Osteocyte (in vitro differentiated cells): ENCODE data around the gene MBNL2. TPM values are rescaled to one million over a fixed set of nuclear protein-coding genes. Genes with fewer than 3 reads are reported as not detected.

Experiments
- DNase-seq: peaks from one replicate; pipeline ENCODE4 v3.0.0; 2021; ENCODE audit warnings: mixed read lengths; ENCODE audit not compliant: unreplicated experiment; ENCODE audit errors: extremely low spot score
- H3K27ac Mint-ChIP-seq: one replicate; pipeline ENCODE4 v1.8.0; 2021; ENCODE audit warnings: mild to moderate bottlenecking, mixed read lengths; ENCODE audit not compliant: unreplicated experiment
- H3K27me3 Mint-ChIP-seq: one replicate; pipeline ENCODE4 v1.8.0; 2021; ENCODE audit warnings: mixed read lengths; ENCODE audit not compliant: unreplicated experiment
- H3K36me3 Mint-ChIP-seq: one replicate; pipeline ENCODE4 v1.8.0; 2021; ENCODE audit warnings: mixed read lengths; ENCODE audit not compliant: unreplicated experiment
- H3K4me1 Mint-ChIP-seq: one replicate; pipeline ENCODE4 v1.8.0; 2021; ENCODE audit warnings: mixed read lengths; ENCODE audit not compliant: unreplicated experiment
- H3K4me3 Mint-ChIP-seq: one replicate; pipeline ENCODE4 v1.8.0; 2021; ENCODE audit warnings: mild to moderate bottlenecking, moderate library complexity, mixed read lengths; ENCODE audit not compliant: unreplicated experiment
- H3K9me3 Mint-ChIP-seq: one replicate; pipeline ENCODE4 v1.8.0; 2021; ENCODE audit warnings: mixed read lengths; ENCODE audit not compliant: unreplicated experiment
- CTCF ChIP-seq: fragments of 200-600 bp; sonication (generic); IDR thresholded peaks from 2 replicates; pipeline ENCODE4 v1.5.0; 2021; ENCODE audit warnings: antibody characterized with exemption, mild to moderate bottlenecking, moderate library complexity
- total RNA-seq: library from RNA; stranded (reverse); gene quantifications from 2 replicates; pipeline ENCODE4 v1.2.1, GENCODE V29; 2021

MBNL2 gene
- total RNA-seq, 1 donor from 2014 or later: 66.6 TPM

GRCh38 chr13:97364031-97364430 lies 141.9 kb downstream of the MBNL2 start:
- Mint-ChIP-seq H3K36me3 (peaks cover 48% of the 10 kb centered on the region), H3K27ac (no peak overlapping the region), H3K4me1 (peaks cover 43% of the 10 kb centered on the region), H3K27me3 (no peaks in the 10 kb centered on the region), H3K4me3 (no peak overlapping the region), H3K9me3 (no peaks in the 10 kb centered on the region)
- no peak for DNase-seq
- no peak for TF ChIP-seq CTCF

- no peaks in the 10 kb centered on the region for H3K9me3 Mint-ChIP-seq
- H3K4me3 Mint-ChIP-seq: no peak overlapping the region
- H3K36me3 Mint-ChIP-seq: peaks cover 48% of the 10 kb centered on the region
- no peak for DNase-seq
- H3K4me1 Mint-ChIP-seq: peaks cover 45% of the 10 kb centered on the region
- no peaks in the 10 kb centered on the region for H3K27me3 Mint-ChIP-seq
- TF ChIP-seq CTCF: no peak
- no peak overlapping the region for H3K27ac Mint-ChIP-seq
Observed at GRCh38 chr13:97364827-97365226, 142.7 kb downstream of the MBNL2 start.

DNA sequence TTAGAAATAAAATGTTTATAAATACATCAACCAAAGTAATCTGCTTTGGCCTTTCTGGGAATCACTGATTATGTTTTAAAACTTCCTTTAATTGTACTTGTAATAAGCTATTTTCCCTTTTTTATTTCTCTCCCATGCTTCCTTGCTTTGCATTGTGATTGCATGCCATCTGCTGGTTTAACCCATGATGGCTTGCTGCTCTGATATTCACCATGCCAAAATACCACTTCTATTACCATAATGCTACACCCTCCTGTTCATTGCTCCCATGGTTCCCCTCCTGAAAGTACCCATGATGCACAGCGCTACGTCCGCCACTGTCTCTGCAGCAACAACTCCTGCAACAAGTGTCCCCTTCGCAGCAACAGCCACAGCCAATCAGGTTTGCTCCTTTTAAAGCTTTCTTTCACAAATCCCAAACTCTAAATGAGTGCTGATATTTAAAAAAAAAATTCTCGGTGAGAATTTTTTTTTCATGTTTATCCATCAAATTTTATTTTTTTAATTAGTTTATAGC lies 144.1 kb downstream of the MBNL2 start:
- TF ChIP-seq CTCF: peak; percentile 21
- Mint-ChIP-seq H3K27ac (no peak overlapping the region), H3K9me3 (no peaks in the 10 kb centered on the region), H3K27me3 (no peaks in the 10 kb centered on the region), H3K36me3 (peaks cover 41% of the 10 kb centered on the region), H3K4me3 (no peak overlapping the region), H3K4me1 (peaks cover 45% of the 10 kb centered on the region)
- no peak for DNase-seq

DNA sequence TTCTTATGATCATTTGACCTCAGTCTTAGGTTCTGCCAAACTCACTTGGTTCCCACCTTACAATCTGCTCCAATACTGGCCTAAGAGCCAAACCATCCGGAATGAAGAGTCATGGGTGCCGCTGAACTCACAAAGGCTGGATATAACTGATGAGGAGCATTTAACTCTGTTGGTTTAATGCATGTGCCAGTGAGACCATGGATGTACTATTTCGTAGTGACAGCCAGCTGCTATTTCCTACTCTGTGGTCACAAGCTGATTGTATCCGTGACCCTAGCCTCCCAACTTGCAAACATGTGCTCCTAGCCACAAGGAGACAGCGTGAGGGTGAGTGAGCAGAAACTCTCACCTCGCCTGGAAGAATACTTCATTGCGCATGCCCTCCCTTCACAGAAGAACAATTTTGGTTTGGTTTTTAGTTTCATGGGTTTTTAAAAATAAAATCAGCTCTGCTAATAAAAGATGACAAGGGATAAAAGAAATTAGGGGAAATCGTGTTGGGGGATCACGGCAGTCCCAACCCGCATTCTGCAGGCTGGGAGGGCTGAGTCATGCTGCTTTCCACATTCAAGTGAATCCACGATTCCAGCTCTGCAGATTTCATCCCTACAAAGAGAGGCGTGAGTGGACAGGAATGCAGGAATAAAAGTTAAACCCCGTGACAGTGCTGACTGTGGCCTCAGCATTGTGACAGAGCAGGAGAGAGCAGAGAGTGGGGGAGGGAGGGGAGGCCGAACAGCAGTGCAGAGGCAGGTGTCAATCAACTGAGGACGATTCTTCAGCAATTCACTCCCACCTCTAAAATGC lies 145.1 kb downstream of the MBNL2 start:
- peak overlapping the region; percentile 1 for H3K4me3 Mint-ChIP-seq
- peaks cover 43% of the 10 kb centered on the region for H3K36me3 Mint-ChIP-seq
- DNase-seq: no peak
- no peak for TF ChIP-seq CTCF
- peak overlapping the region; percentile 67 for H3K27ac Mint-ChIP-seq
- peaks cover 43% of the 10 kb centered on the region for H3K4me1 Mint-ChIP-seq
- H3K9me3 Mint-ChIP-seq: no peaks in the 10 kb centered on the region
- H3K27me3 Mint-ChIP-seq: no peaks in the 10 kb centered on the region

- no peak for TF ChIP-seq CTCF
- peaks cover 30% of the 10 kb centered on the region for H3K4me1 Mint-ChIP-seq
- H3K9me3 Mint-ChIP-seq: no peaks in the 10 kb centered on the region
- no peak for DNase-seq
- peaks cover 31% of the 10 kb centered on the region for H3K36me3 Mint-ChIP-seq
- H3K27ac Mint-ChIP-seq: peak overlapping the region; percentile 80
- peak overlapping the region; percentile 66 for H3K4me3 Mint-ChIP-seq
- no peaks in the 10 kb centered on the region for H3K27me3 Mint-ChIP-seq
Observed at GRCh38 chr13:97369261-97369893, 147.2 kb downstream of the MBNL2 start.
